ENCODE results near the gene FXYD5. TPM values are rescaled to one million over a fixed set of nuclear protein-coding genes. Genes with fewer than 3 reads are reported as not detected.

FXYD5 gene
- total and polyA plus RNA-seq, 2 donors (not counting 3 experiments of a cell fraction or from before 2014, with no cell fraction given) = 223 to 290 TPM

DNA sequence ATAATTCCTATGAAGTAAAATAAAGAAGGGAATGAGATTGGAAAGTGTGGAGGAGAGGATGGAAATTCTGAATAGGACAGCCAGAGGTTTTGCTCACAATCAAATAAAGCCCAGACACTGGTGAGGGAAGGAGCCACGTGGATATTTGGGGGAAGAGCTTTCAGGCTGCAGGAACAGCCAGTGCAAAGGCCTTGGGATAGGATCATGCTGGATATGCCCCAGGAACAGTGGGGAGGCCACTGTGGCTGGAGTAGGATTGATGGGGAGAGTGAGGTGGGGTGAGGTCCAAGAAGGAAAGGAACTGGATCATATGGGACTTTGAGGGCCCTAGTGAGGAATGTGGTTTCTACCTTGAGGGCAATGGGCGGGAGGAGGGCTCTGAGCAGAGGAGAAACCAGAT lies 4.1 kb upstream of the FXYD5 start:
- FAIRE-seq (no peak), DNase-seq (ENCODE audit: low read depth, low spot score) (no peak)
- no TSS peak for BruUV-seq (replicated peaks)
- Histone ChIP-seq H3K9me1 (replicated peaks; ENCODE audit: control insufficient read depth, extremely low read depth, insufficient read depth, low read length) (no peaks in the 10 kb centered on the region), H3K27ac (ENCODE audit: insufficient read depth, low read depth, low read length) (no peak overlapping the region), H3K27me3 (ENCODE audit: control insufficient read depth in 2 of 2, insufficient read depth in 2 of 2, low read length in 2 of 2) (no peaks in the 10 kb centered on the region), H3K9ac (replicated peaks; ENCODE audit: extremely low read depth, insufficient read depth, low read length) (no peak overlapping the region), H4K20me1 (replicated peaks; ENCODE audit: control insufficient read depth, extremely low read depth, insufficient read depth, low read length) (no peaks in the 10 kb centered on the region), H3K4me3 (replicated peaks in 1 of 3; ENCODE audit: insufficient read depth in 1 of 3, low read depth in 1 of 3, low read length in 3 of 3) (no peak overlapping the region), H3K36me3 (ENCODE audit: control insufficient read depth in 2 of 2, extremely low read depth in 1 of 2, insufficient read depth in 2 of 2, low read length in 2 of 2) (no peaks in the 10 kb centered on the region), H2AFZ (ENCODE audit: low read depth, low read length) (no peak overlapping the region), H3K9me3 (replicated peaks; ENCODE audit: control insufficient read depth, insufficient read depth, low read length) (no peaks in the 10 kb centered on the region), H3K4me1 (ENCODE audit: control insufficient read depth, extremely low read depth, insufficient read depth, low read length) (peaks cover 11% of the 10 kb centered on the region), H3K79me2 (ENCODE audit: control insufficient read depth, insufficient read depth, low read length) (peaks cover 9% of the 10 kb centered on the region), H3K4me2 (ENCODE audit: insufficient read depth, low read length) (no peak overlapping the region)
- CTCF ChIA-PET = no interaction called here
- intact Hi-C loops (cut with micrococcal nuclease) = no loop called here
- dilution Hi-C loops (cut with MboI; ENCODE audit: extremely low pct_ligation_motif_present, low sequenced_read_pairs) = no loop called here
- TF ChIP-seq, protein P1, sequence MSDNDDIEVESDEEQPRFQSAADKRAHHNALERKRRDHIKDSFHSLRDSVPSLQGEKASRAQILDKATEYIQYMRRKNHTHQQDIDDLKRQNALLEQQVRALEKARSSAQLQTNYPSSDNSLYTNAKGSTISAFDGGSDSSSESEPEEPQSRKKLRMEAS (IDR thresholded peaks at IDR 0.05; ENCODE audit: insufficient read depth, insufficient read length) = no peak
- TF ChIP-seq FOS (IDR thresholded peaks at IDR 0.05; ENCODE audit: borderline replicate concordance, insufficient read depth, low read length) = no peak
- TF ChIP-seq JUN (IDR thresholded peaks at IDR 0.05; ENCODE audit: borderline replicate concordance, insufficient read depth, insufficient read length, low read depth) = no peak
- no peak for TF ChIP-seq MYC (IDR thresholded peaks at IDR 0.05; ENCODE audit: low read depth, low read length)
- no peak for TF ChIP-seq POLR2A (IDR thresholded peaks at IDR 0.05; ENCODE audit: low read depth, low read length)
- TF ChIP-seq EZH2 (IDR thresholded peaks at IDR 0.05; ENCODE audit: borderline replicate concordance, low read depth, low read length, severe bottlenecking) = no peak
- no peak for TF ChIP-seq POLR2AphosphoS5 (IDR thresholded peaks at IDR 0.05; ENCODE audit: insufficient read depth, low read depth, low read length)
- TF ChIP-seq GATA2 (IDR thresholded peaks at IDR 0.05; ENCODE audit: insufficient read depth, insufficient read length, low read depth, low read length) = no peak
- TF ChIP-seq, protein P2, sequence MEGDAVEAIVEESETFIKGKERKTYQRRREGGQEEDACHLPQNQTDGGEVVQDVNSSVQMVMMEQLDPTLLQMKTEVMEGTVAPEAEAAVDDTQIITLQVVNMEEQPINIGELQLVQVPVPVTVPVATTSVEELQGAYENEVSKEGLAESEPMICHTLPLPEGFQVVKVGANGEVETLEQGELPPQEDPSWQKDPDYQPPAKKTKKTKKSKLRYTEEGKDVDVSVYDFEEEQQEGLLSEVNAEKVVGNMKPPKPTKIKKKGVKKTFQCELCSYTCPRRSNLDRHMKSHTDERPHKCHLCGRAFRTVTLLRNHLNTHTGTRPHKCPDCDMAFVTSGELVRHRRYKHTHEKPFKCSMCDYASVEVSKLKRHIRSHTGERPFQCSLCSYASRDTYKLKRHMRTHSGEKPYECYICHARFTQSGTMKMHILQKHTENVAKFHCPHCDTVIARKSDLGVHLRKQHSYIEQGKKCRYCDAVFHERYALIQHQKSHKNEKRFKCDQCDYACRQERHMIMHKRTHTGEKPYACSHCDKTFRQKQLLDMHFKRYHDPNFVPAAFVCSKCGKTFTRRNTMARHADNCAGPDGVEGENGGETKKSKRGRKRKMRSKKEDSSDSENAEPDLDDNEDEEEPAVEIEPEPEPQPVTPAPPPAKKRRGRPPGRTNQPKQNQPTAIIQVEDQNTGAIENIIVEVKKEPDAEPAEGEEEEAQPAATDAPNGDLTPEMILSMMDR (IDR thresholded peaks at IDR 0.05; ENCODE audit: extremely low read depth in 1 of 2, insufficient read depth in 1 of 2, low read depth in 1 of 2, low read length in 2 of 2) = no peak
- POLR2A ChIA-PET = no interaction called here

All from endothelial cell of umbilical vein (primary cell).